HG03575 (cell line): Measurements from ENCODE around the gene RMC1.
"Not testable (repeated sequence)": the region's sequence is repeated elsewhere in the genome, so short reads cannot be mapped to it uniquely, and the experiment has no call there.

Source experiments
- ATAC-seq: cut with Tn5 transposase; IDR thresholded peaks from one replicate; pipeline ENCODE4 v1.9.1; 2021; ENCODE audit not compliant: unreplicated experiment, insufficient number of reproducible peaks, low FRiP score; ENCODE audit errors: extremely low read depth

Gene RMC1

DNA sequence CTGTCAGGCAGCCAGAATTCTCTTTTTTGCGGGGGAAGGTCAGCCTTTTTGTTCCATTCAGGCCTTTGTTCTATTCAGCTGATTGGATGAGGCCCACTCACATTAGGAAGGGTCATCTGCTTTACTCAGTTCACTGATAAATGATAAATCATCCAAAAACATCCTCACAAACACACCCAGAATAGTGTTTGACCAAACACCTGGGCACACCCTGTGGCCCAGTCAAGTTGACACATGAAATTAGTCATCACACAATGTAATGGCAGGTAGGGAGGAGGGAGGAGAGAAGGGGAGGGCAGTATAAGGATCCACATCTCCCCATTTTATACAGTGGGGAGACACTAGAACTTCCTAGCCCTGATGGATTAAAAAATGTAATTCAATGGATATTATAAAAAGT lies 8.3 kb upstream of the RMC1 start:
- ATAC-seq = no peak

DNA sequence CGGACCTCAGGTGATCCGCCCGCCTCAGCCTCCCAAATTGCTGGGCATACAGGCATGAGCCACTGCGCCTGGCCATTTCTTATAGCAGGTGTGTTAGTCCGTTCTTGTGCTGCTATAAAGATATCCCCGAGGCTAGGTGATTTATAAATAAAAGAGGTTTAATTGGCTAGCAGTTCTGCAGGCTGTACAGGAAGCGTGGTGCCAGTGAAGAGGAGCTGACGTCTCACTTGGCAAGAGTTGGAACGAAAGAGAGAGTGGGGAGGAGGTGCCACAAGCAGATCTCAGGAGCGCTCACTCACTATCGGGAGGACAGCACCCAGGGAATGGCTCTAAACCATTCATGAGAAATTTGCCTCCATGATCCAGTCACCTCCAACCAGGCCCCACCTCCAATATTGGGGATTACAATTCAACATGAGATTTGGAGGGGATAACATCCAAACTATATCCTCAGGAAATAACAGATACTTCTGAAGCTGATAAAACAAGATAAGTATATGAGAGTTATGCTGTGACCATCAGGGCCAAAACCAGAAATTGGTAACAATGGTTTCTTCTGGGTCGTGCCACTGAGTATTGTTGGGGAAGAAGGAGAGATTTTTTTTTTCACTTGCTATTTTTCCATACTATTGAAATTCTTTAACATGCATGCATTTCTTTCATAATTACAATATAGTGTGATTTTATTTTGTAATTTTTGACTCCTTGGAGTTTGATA lies 7.4 kb upstream of the RMC1 start:
- ATAC-seq = no peak

DNA sequence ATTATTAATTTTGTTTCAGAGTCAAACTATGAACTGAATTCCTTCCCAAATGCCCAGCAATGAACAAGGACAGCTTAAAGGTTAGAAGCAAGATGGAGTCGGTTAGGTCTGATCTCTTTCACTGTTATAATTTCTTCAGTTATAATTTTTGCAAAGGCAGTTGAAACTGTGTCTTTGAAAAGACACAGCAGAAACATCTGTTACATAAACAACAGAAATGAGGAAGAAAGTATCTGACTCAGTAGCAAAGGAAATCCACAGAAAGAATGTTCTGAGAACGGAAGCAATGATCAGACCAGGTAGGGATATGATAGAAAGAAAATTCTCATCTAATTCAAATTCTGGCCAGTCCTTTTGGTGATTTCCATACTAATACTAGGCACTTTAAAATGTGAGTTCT lies 5.2 kb upstream of the RMC1 start:
- no peak for ATAC-seq

DNA sequence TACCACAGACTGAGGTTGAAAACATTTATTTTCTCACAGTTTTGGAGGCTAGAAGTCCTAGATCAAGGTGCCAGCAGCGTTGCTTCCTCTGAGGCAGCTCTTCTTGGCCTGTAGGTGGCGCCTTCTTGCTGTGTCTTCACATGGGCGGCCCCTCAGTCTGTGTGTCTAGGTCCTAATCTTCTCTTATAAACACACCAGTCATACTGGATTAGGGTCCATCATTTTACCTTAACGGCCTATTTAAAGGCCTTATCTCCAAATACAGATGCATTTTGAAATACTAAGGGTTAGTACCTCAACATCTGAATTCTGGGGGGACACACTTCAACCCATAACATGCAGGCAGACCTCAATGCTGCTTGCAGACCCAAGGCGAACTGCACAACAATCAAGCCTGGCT lies 4.4 kb upstream of the RMC1 start:
- no peak for ATAC-seq

DNA sequence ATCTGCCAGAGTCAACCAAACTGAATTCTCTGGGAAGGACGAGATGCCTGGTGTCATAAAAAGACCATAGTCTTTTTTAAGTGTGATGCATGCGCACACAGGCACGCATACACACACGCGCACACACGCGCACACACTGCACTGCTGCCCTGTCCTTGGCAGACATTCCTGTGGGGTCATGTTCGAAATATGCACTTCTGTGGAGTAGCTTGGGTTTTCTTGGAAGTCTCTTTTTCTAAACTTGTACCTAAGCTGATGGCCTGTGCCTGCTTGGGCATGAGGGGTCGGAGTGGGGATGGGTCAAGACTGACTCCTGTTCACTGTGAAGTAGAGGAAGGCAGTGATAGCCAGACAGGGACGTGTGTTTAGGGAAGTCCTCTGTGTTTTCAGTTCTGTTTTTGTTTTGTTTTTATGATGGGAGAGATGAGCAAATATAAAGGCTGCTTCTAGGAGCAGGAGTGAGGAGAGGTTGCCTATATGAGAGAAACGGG lies 4.0 kb upstream of the RMC1 start:
- ATAC-seq = no peak

DNA sequence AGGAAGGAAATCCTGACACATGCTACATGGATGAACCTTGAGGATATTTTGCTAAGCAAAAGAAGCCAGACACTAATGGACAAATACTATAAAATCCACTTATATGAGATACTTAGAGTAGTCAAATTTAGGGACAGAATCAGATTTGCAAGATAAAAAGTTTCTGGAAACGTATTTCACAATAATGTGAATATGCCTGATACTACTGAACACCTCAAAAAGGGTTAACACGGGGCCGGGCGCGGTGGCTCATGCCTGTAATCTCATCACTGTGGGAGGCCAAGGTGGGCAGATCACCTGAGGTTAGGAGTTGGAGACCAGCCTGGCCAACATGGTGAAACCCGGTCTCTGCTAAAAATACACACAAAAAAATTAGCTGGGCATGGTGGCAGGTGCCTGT lies 1.7 kb upstream of the RMC1 start:
- no peak for ATAC-seq

DNA sequence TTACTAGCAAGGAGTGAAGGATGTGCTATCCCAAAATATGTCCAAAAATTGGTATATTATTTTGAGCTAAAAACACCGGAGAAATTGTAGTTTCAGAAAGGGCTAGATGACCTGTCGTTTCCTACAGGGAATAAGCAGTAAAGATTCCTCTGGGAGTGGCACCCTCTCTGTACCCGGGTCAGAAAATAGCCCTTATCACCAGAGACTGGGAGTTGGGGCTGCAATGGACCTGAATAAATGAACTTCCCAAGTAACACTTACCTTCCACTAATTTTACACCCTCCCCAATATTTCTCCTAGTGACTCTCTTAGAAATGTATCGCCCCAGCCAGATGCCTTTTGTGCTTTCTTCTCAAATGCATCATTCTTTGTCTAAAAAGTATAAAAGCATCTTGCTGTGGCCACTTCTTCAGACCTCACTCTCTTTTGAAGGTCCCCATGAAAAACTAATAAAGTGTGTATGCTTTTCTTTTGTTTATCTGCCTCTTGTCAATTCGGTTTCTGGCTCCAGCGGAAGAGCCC lies 734 bp upstream of the RMC1 start:
- ATAC-seq = no peak

DNA sequence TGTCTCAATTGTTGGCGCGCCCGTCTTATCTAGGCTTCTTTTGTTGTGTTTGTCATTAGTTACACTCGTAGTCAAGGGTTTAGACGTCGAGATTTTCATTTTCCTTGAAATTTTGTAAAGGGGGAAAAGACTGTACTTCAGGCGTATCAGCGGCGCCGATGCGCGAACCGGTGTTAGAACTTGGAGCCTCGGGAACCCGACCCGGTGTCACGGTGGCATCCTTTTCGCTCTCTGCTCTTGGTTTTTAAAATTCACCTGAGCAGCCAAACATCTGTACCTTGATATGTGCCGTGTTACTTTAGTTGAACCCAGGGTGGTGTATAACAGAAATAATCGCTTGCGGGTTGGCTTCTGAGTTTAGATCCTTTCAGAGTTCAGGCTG lies 643 bp downstream of the RMC1 start:
- ATAC-seq = no peak

DNA sequence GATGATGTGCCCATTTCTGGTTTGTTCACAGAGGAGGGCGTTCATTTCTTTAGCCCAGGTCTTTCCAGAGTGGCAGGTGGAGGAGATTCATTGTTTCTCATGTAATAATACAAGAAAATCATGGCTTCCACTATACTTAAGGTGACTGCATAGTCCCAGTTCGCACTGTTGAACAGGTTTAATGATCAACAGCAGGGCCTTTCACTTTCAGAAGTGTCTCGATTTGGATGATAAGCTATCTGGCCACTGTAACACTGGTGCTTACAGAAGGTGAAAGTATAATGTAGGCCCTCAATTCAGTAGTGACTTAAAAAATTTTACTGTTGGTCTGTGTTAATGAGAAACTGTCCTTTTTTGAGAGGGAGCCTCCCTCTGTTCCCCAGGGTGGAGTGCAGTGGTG lies 1.4 kb downstream of the RMC1 start:
- peak; percentile 61 for ATAC-seq

DNA sequence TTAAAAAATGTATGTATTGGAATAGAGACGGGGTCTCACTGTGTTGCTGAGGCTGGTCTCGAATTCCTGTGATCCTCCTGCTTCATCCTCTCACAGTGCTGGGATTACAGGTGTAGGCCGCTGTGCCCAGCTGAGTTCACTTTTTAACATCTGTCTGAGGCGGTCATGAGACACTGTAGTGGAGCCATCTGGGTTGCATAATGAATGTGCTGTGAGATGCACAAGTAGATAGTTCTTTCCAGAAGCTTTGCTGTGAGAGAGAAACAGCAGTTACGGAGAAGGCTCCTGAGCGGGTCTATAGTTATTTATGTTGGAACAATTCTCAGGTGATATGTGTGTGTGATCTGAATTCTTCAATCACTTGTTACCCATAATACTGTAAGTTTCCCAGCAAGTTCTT lies 3.1 kb downstream of the RMC1 start:
- no peak for ATAC-seq

DNA sequence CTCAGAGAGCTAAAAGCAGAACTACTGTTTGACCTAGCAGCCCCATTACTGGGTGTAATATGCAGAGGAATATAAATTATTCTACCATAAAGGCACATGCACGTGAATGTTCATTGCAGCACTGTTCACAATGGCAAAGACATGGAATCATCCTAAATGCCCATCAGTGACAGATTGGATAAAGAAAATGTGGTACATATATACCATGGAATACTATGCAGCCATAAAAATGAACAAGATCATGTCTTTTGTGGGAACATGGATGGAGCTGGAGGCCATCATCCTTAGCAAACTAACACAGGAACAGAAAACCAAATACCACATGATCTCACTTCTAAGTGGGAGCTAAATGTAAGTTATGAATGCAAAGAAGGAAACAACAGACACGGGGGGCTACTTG lies 7.6 kb downstream of the RMC1 start:
- not testable (repeated sequence) for ATAC-seq

DNA sequence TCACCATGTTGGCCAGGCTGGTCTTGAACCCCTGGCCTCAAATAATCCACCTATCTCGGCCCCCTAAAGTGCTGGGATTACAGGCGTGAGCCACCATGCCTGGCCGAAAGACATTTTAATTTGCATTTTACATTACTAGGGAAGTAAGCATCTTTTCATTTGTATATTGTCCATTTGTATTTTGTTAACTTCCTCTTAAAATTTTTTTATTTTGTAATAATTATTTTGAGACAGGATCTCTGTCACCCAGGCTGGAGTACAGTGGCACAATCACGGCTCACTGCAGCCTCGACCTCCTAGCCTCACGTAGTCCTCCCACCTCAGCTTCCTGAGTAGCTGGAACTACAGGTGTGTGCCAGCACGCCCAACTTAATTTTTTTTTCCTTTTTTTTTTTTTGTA lies 8.9 kb downstream of the RMC1 start:
- not testable (repeated sequence) for ATAC-seq

DNA sequence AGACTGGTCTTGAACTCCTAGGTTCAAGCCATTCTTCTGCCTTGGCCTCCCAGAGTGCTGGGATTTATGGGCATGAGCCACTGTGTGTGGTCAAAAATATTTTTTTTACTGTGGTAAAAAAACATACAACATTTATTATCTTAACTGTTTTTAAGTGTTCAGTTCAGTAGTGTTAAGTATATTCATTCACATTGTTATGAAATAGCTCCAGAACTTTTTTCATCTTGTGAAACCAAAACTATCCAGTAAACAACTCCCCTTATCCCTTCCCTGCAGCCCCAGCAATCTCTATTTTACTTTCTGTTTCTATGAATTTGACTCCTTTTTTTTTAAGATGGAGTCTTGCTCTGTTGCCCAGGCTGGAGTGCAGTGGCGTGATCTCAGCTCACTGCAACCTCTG lies 9.3 kb downstream of the RMC1 start:
- no peak for ATAC-seq

DNA sequence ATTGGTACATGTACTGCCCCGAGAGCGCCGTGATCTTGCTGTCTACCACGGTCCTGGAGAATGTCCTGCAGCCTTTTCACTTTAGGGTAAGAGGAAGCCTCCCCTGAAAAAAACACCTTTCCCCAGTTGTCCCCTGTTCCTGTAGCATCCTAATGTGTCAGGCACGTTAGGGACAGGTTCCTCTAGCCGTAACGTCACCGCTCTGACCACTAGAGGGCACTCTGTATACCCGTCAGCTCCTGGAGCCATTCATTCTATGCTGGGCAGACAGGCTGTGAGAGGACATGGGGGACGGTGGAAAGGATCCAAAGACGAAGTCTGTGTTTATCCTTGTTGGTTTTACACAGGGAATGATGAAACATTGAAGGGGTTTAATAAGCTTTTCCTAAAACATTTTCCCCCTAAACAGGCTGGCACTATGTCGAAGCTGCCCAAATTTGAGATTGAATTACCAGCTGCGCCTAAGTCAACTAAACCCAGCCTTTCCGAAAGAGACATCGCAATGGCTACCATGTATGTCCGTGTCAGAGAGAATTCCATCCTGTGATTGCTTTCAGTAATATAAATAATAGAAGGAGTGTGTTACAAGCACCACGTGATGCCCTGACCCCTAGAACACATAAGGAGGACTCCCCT lies 12.7 kb downstream of the RMC1 start:
- ATAC-seq = no peak

DNA sequence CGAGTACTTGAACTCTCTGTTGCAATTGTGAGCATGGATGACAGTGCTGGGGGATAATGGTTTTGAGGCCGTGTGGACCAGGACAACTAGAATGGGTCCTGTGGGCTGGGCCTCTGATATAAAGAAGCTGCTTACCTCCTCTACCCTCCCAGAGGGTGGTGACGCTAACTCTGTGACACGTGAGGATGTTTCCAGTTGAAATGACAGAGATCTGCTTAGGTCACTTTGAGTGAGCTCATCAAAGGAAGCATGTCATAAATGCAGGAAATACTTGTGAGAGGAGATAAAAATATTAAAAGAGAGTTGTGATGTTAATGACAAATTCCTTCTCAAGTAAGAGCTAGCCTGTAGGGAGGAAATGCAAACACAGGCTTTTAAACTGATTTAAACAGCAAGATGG lies 16.4 kb downstream of the RMC1 start:
- ATAC-seq = no peak

DNA sequence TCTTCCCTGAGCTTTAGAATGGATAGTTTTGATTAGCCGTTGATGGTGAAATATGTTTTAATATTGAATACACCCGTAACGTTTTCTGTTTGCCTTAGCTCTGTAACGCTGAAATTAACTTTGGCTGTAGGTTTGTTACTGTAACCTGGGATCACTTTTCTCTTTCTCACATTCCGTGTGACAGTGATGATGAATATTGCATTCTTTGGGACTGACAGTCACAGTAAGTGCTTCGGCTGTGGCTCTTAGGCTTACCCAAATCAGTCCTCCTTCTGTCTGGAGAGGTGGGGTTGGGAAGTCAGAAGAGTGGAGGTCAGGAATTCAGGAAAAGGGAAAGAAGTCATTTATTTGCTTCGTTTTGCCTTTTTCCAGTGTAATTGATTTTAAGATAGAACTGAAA lies 18.0 kb downstream of the RMC1 start:
- no peak for ATAC-seq

DNA sequence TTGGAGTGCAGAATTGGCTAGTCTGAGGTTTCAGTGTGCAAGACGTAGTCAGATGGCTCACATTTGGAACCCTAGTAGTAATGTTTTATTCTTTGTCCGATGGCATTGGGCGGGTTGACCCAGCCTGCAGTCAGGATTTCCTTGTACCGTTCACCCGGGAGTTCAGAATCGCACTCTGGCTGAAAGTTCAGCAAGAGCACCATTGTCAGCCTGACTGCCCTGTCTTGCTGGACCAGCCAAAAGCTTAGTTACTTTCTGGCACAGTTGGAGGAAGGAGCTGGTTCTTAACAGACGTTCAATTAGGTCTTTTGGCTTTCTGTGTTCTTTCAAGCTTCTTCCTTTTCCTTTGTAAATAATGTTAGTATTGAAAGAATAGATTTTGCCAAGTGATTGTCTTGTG lies 18.6 kb downstream of the RMC1 start:
- ATAC-seq = no peak

DNA sequence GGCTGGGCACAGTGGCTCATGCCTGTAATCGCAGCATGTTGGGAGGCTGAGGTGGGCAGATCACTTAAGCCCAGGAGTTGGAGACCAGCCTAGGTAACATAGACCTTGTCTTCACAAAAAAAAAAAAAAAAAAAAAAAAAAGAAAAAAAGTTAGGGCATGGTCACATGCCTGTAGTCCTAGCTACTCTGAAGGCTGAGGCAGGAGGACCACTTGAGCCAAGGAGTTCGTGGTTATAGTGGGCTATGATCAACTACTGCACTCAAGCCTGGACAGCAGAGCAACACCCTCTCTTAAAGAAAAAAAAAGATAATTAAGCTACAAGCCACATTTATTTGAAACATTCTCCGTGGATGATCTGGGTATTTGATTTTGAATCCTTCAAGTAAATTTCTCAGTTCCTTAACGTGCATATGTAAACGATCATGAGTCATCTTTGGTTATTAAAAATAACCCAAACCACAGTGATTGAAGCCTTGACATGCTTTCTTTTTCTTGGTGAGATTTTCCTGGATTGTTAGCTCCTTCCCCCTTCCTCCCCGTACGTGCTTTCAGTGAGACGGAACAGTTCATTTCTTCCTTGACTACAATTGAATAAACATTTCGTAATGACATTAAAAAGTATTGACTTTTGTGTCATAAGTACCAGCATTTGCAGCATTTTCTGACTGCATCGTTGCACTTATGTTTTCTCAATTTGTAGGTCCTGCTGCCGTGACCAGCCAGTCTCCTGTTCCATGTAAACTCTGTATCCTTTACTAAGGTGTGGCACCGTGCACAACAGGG lies 20.3 kb downstream of the RMC1 start:
- ATAC-seq = no peak

DNA sequence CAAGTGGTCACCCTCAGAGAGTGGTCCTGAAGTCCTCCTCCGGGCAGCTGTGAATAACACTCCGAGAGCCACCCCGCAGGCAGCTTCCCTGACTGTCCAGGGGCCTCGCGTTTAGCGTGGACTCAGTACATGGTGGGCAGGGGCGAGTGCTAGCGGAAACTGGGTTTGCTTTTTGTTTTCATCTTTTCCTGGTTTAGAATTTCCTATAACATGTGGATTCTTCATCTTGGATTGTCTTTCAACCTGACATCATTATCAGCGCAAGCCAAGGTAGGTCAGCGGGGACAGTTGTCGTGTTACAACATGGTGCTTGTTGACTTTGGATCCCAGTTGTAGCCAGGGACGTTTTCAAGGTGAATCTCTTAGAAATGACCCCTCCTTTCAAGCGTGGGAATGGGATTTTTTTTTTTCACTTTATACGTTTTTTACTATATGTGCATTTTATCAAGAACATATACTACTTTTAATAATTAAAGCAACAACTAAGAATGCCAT lies 20.9 kb downstream of the RMC1 start:
- no peak for ATAC-seq
